KMS-11 (cell line): ENCODE data around the gene PSENEN.

Experiments
- H2AFZ ChIP-seq: fragments of 200-600 bp; sonication (generic); 2 replicates; pipeline ENCODE4 v1.6.1; 2016; ENCODE audit warnings: antibody characterized with exemption, mixed run types, low read depth
- H3K27ac ChIP-seq: fragments of 200-600 bp; sonication (generic); 2 replicates; pipeline ENCODE4 v1.6.1; 2016; ENCODE audit warnings: mild to moderate bottlenecking, mixed run types
- H3K27me3 ChIP-seq: fragments of 200-600 bp; sonication (generic); 2 replicates; pipeline ENCODE4 v1.6.1; 2017; ENCODE audit warnings: mild to moderate bottlenecking, low read depth, mixed run types, moderate library complexity; ENCODE audit not compliant: insufficient read depth
- H3K36me3 ChIP-seq: fragments of 200-600 bp; sonication (generic); 2 replicates; pipeline ENCODE4 v1.6.1; 2017; ENCODE audit warnings: mild to moderate bottlenecking, mixed run types; ENCODE audit not compliant: insufficient read depth
- H3K4me1 ChIP-seq: fragments of 200-600 bp; sonication (generic); 2 replicates; pipeline ENCODE4 v1.6.1; 2016; ENCODE audit warnings: mild to moderate bottlenecking, low read depth, mixed run types; ENCODE audit not compliant: poor library complexity, severe bottlenecking
- H3K4me2 ChIP-seq: fragments of 200-600 bp; sonication (generic); 2 replicates; pipeline ENCODE4 v1.7.0; 2016; ENCODE audit warnings: mild to moderate bottlenecking, mixed run types
- H3K4me3 ChIP-seq: fragments of 200-600 bp; sonication (generic); IDR thresholded peaks from 2 replicates; pipeline ENCODE4 v1.6.1; 2017; ENCODE audit warnings: low read depth, low read length, mixed read lengths; ENCODE audit not compliant: insufficient read depth
- H3K79me2 ChIP-seq: fragments of 200-600 bp; sonication (generic); 2 replicates; pipeline ENCODE4 v1.6.1; 2016; ENCODE audit warnings: low read depth, mixed run types; ENCODE audit not compliant: insufficient read depth
- H3K9ac ChIP-seq: fragments of 200-600 bp; sonication (generic); 2 replicates; pipeline ENCODE4 v1.6.1; 2016; ENCODE audit warnings: mild to moderate bottlenecking, mixed run types
- H4K20me1 ChIP-seq: fragments of 200-600 bp; sonication (generic); 2 replicates; pipeline ENCODE4 v1.6.1; 2016; ENCODE audit warnings: mild to moderate bottlenecking, mixed run types; ENCODE audit not compliant: insufficient read depth
- CTCF ChIP-seq: fragments of 200-600 bp; sonication (generic); conservative IDR thresholded peaks from 2 replicates; pipeline ENCODE4 v1.6.1; 2017; ENCODE audit warnings: low read depth, mild to moderate bottlenecking, antibody characterized with exemption, low read length, moderate library complexity, mixed read lengths

PSENEN gene

GRCh38 chr19:35741203-35741515 is 4.3 kb upstream of the PSENEN start:
- H3K4me3 ChIP-seq, result no peak overlapping the region
- H3K4me1 ChIP-seq, result peaks cover 43% of the 10 kb centered on the region
- peak overlapping the region; percentile 74 for H3K27ac ChIP-seq
- peak overlapping the region; percentile 66 for H3K4me2 ChIP-seq
- no peaks in the 10 kb centered on the region for H4K20me1 ChIP-seq
- H2AFZ ChIP-seq, result peak overlapping the region; percentile 74
- peak overlapping the region; percentile 41; the same call in 1 of the 2 replicates for H3K9ac ChIP-seq
- H3K79me2 ChIP-seq, result no peaks in the 10 kb centered on the region; the same call in 1 of the 2 replicates
- TF ChIP-seq CTCF, result peak; percentile 30; the same call in 1 of the 2 replicates
- no peaks in the 10 kb centered on the region for H3K36me3 ChIP-seq
- H3K27me3 ChIP-seq, result no peaks in the 10 kb centered on the region

- Histone ChIP-seq H3K9ac (peak within 1 kb of the TSS; percentile 37; the same call in 1 of the 2 replicates), H3K4me3 (no peak within 1 kb of the TSS)
Measured at GRCh38 chr19:35742121-35742724, 3.2 kb upstream of the PSENEN start, which contains the start of gene IGFLR1. IGFLR1 (minus strand) TSS chr19:35742452; CDS start chr19:35741180, 1,272 bp downstream.

GRCh38 chr19:35743640-35744429 is 1.6 kb upstream of the PSENEN start:
- peak overlapping the region; percentile 50; the same call in 1 of the 2 replicates for H2AFZ ChIP-seq
- no peaks in the 10 kb centered on the region for H3K27me3 ChIP-seq
- no peak overlapping the region for H3K27ac ChIP-seq
- peaks cover 53% of the 10 kb centered on the region for H3K4me1 ChIP-seq
- H3K79me2 ChIP-seq, result no peaks in the 10 kb centered on the region; the same call in 1 of the 2 replicates
- H3K9ac ChIP-seq, result no peak overlapping the region
- no peaks in the 10 kb centered on the region for H4K20me1 ChIP-seq
- no peak overlapping the region for H3K4me3 ChIP-seq
- peak overlapping the region; percentile 50 for H3K4me2 ChIP-seq
- no peaks in the 10 kb centered on the region for H3K36me3 ChIP-seq
- no peak for TF ChIP-seq CTCF

More at GRCh38 chr19:35742121-35742724, 3.2 kb upstream of the PSENEN start, which contains the start of gene IGFLR1:
- peak within 1 kb of the TSS; percentile 63 for H3K27ac ChIP-seq
- peak within 1 kb of the TSS; percentile 74 for H3K4me2 ChIP-seq
- peak within 1 kb of the TSS; percentile 62; the same call in 1 of the 2 replicates for H2AFZ ChIP-seq
- H3K4me1 ChIP-seq, result peaks cover 46% of the 10 kb centered on the region
- no peaks in the 10 kb centered on the region for H3K36me3 ChIP-seq
- H4K20me1 ChIP-seq, result no peaks in the 10 kb centered on the region
- H3K27me3 ChIP-seq, result no peaks in the 10 kb centered on the region
- H3K79me2 ChIP-seq, result no peaks in the 10 kb centered on the region; the same call in 1 of the 2 replicates
- no peak for TF ChIP-seq CTCF

- Histone ChIP-seq H3K27me3 (no peaks in the 10 kb centered on the region), H3K27ac (peak overlapping the region; percentile 96), H3K79me2 (peaks cover 4% of the 10 kb centered on the region; the same call in 1 of the 2 replicates), H3K4me2 (peak overlapping the region; percentile 50), H4K20me1 (no peaks in the 10 kb centered on the region), H3K9ac (peak overlapping the region; percentile 96), H3K4me3 (peak overlapping the region; percentile 62), H3K36me3 (no peaks in the 10 kb centered on the region), H3K4me1 (peaks cover 56% of the 10 kb centered on the region), H2AFZ (peak overlapping the region; percentile 50; the same call in 1 of the 2 replicates)
- peak; percentile 31; the same call in 1 of the 2 replicates for TF ChIP-seq CTCF
Measured at GRCh38 chr19:35744430-35745327, 772 bp upstream of the PSENEN start.
